DMS114 treated with DMSO at 0.1 percent for 48 hours (cell line): ENCODE data around the gene NEXMIF.
A peak's percentile ranks its signal among the peaks of the same experiment; 100 is the strongest.
"Not testable (repeated sequence)": the region's sequence is repeated elsewhere in the genome, so short reads cannot be mapped to it uniquely, and the experiment has no call there.

Experiments
- DNase-seq: peaks from one replicate; lab custom pipeline; 2025; ENCODE audit not compliant: unreplicated experiment; lab: John Stamatoyannopoulos, UW

The NEXMIF gene

DNA sequence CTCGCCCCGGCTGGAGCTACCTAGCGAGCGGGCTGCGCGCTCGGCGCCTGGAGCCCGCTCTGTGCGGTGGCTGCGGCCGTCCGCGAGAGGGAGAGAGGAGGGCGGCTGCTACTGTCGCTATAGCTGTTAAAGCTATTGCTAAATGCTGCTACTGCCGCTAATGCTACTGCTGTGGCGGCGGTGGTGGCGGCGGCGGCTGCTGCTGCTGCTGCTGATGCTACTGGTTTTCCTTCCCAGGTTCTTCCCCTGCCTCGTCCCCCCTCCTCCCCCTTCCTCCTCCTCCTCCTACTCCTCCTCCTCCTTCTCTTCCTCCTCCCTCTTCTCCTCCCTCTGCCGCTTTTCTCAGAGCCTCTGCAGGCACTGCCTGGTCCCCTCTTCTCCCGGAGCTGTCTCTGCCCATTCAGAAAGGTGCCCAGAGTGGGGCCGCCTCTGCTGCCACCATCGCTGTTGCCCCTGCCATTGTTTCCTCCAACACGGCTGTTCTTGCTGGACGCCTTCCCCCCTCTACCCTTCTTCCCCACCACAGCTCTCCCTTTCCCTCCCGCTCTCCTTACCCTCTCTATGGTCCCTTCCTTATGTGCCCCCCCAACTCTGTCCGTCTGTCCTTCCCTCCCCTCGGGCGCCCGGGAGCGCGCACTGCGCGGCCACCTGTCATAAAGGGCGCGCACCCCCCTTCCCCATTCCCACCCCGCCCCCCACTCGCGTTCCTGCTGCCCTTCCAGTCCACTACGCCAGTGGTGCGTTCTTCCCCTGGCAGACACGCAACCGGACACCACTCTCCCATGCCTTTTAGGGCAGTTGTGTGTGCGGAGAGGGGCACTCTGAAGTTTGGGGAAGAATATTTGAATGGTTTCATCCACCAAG, at the start of gene NEXMIF:
Gene NEXMIF, minus strand, starts transcription at position 228 of the 864 bp plus-strand sequence.
- peak; percentile 10 for DNase-seq

DNA sequence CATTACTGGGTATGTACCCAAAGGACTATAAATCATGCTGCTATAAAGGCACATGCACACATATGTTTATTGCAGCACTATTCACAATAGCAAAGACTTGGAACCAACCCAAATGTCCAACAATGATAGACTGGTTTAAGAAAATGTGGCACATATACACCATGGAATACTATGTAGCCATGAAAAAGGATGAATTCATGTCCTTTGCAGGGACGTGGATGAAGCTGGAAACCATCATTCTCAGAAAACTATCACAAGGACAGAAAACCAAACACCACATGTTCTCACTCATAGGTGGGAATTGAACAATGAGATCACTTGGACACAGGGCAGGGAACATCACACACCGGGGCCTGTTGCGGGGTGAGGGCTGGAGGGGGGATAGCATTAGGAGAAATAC, 36.7 kb upstream of the NEXMIF start:
- DNase-seq: not testable (repeated sequence)

- DNase-seq: no peak
These were observed 24.5 kb upstream of the NEXMIF start for GRCh38 chrX:74949717-74950116.

DNA sequence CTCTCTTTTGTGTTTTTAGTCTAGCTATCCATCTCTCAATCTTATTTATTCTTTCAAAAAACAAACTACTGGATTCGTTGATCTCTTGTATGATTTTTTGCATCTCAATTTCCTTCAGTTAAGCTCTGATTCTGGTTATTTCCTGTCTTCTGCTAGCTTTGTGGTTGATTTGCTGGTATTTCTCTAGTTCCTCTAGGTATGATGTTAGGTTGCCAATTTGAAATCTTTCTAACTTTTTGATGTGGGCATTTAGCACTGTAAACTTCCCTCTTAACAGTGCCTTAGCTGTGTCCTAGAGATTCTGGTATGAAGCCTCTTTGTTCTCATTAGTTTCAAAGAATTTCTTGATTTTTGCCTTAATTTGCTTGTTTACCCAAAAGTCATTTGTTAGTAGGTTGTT, 15.2 kb upstream of the NEXMIF start:
- no peak for DNase-seq

GRCh38 chrX:74931214-74931613, 6.0 kb upstream of the NEXMIF start:
- no peak for DNase-seq

GRCh38 chrX:74924449-74925224, 615 bp downstream of the NEXMIF start:
- peak; percentile 22 for DNase-seq

DNA sequence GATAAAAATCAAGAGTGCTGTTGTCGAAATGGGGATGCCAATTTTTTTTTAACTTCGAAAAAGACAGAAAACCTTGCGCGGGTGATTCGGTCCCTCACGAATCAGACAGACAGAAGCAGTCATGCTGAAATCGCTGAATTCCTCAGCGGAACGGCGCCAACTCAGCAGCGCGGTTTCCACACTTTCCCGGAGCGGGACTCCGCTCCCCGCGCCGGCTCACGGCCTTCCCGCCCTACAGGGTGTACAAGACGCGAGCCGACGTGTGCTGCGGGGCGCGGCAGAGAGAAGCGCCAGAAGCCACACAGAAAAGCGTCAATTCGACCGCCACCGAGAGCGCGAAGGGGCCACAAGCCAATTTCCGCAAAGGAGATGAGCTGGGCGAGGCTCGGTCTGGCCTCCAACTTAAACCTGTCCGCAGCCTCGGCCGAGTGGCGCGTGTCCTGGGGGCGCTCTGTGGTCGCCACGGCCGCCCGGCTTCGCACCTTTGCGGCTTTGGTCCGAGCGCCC, 1.3 kb downstream of the NEXMIF start:
- peak; percentile 12 for DNase-seq

DNA sequence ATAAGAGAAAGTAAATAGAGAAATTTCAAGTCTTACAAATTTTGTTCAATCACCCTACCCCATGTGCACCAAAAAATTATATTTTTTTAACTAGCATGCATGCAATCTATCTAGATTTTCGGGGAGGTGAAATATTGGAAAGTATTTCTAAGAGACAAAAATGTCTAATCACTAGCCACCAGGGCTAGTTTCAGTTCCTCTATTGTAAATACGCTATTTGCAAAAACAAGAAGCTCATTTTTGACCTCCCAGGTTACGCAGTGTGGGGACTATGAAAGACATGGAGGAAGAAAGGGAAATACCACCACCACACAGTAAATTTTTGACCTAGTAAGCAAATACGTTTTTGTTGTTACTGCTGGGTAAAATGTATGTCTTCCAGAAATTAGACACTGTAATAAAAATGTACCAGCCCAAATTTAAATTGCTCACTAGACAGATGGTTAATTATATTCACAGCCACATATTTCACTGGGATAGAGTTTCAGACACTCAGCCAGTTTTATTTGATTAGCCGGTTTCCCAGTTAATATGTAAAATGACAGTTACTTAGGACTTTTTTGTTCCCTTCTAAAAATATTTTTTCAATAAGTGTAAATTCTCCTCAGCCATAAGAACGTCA, 2.2 kb downstream of the NEXMIF start:
- DNase-seq: no peak

GRCh38 chrX:74911494-74911893, 13.8 kb downstream of the NEXMIF start:
- DNase-seq: no peak

GRCh38 chrX:74906417-74906816, 18.8 kb downstream of the NEXMIF start:
- no peak for DNase-seq

DNA sequence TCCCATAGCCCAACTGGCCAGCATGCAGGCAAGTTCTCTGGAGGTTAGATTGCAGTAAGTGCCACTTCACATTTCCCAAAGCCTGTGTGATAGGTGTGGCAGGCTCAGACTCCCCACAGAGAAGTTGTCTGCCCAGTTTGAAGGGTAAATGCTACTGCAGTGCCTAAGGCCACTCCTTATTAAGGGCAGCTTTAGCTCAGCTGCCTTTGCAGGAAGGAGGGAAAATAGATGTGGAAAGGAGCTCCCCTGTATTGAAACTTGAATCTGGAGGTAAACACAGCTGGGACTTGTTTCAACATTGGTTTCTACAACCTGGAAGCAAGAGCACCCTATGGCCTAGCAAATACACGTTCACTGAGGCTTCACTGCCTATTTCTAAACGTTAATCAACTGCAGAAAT, 22.4 kb downstream of the NEXMIF start:
- no peak for DNase-seq

- DNase-seq: no peak
These were observed 32.7 kb downstream of the NEXMIF start for GRCh38 chrX:74892561-74892960.

DNA sequence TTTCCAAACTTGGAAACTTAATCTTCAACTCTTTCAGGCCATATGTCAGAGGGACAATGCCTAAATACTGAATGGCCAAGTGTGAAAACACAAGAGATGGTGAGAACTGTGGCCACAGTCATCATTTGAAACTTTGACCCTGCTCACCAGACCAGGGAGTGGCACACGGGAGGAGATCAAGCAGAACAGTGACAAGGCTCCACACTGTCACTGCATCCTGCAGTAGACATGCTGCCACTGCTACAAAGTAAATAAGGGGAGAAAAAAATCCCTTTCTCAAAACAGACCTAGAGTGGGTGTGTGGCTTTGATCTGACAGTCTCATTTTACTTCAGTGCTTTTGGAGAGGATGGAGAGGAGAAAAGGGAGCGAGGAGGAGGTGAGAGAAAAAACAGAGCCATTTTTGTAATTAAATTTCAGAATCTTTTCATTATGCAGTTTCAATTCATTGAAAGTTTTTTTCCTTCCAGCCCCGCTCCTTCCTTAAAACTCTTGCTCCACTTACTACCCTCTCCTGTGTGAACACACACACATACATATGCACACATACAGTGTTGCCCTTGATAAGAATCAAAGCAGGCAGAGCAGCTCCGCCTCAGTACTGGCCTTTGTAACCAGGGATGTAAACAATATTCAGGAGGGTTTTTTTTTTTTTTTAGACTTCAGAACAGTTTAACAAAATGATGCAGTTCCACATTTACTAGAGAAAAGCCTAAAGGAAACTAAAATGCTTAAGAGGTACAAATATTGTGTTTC, 34.4 kb downstream of the NEXMIF start:
- no peak for DNase-seq

- not testable (repeated sequence) for DNase-seq
These were observed 42.9 kb downstream of the NEXMIF start for GRCh38 chrX:74882383-74882782.

- no peak for DNase-seq
These were observed 59.5 kb downstream of the NEXMIF start for GRCh38 chrX:74865725-74866124.

- no peak for DNase-seq
These were observed 72.0 kb downstream of the NEXMIF start for GRCh38 chrX:74853255-74853654.

GRCh38 chrX:74835566-74835965, 89.7 kb downstream of the NEXMIF start:
- DNase-seq: no peak

DNA sequence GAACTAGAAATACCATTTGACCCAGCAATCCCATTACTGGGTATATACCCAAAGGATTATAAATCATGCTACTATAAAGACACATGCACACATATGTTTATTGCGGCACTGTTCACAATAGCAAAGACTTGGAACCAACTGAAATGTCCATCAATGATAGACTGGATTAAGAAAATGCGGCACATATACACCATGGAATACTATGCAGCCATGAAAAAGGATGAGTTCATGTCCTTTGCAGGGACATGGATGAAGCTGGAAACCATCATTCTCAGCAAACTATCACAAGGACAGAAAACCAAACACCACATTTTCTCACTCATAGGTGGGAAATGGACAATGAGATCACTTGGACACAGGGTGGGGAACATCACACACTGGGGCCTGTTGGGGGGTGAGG, 105.5 kb downstream of the NEXMIF start:
- DNase-seq: not testable (repeated sequence)

- DNase-seq: no peak
These were observed 110.6 kb downstream of the NEXMIF start for GRCh38 chrX:74814681-74815080.

DNA sequence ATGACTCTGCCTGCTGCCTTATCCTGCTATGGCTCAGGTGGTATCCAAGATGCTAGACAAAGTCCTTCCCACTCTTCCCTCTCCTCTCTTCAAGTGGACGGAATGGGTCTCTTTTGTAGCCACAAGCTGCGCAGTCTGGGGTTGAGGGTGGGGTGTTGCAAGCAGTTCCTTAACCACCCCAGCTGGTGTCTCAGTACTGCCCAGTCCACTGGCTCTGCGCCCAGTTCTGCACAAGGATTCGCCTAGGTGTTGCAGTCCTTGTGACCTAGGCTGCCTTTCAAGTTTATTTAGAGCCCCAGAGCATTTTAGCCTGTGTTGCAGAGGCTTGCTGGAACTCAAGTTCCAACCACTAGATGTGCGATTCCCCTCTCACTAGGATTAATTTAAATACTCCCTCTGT, 120.7 kb downstream of the NEXMIF start:
- DNase-seq: no peak

GRCh38 chrX:74800062-74800461, 125.2 kb downstream of the NEXMIF start:
- no peak for DNase-seq
